H9 (cell line): Measurements from ENCODE around the gene OLA1. TPM values are rescaled to one million over a fixed set of nuclear protein-coding genes. Genes with fewer than 3 reads are reported as not detected.

Experiments used
- DNase-seq: peaks from one replicate; pipeline ENCODE4 v3.0.0-alpha.2; 2017
- H2AFZ ChIP-seq: one replicate; pipeline ENCODE4 v1.6.1; 2013; ENCODE audit warnings: mild to moderate bottlenecking, low read length, control low read depth, moderate library complexity
- H2AK5ac ChIP-seq: 2 replicates; pipeline ENCODE4 v1.6.1; 2013; ENCODE audit warnings: low read length, control low read depth, mixed read lengths; ENCODE audit not compliant: insufficient read length
- H2BK120ac ChIP-seq: one replicate; pipeline ENCODE4 v1.6.1; 2013; ENCODE audit warnings: low read depth, mild to moderate bottlenecking, low read length, control low read depth, inconsistent platforms; ENCODE audit not compliant: poor library complexity, severe bottlenecking
- H2BK12ac ChIP-seq: 2 replicates; pipeline ENCODE4 v1.6.1; 2013; ENCODE audit warnings: low read length, control low read depth, mixed read lengths, low read depth; ENCODE audit not compliant: insufficient read length
- H2BK15ac ChIP-seq: 2 replicates; pipeline ENCODE4 v1.6.1; 2013; ENCODE audit warnings: low read depth, low read length, control low read depth
- H2BK20ac ChIP-seq: one replicate; pipeline ENCODE4 v1.6.1; 2013; ENCODE audit warnings: low read depth, mild to moderate bottlenecking, low read length, control low read depth, inconsistent platforms; ENCODE audit not compliant: poor library complexity, severe bottlenecking
- H2BK5ac ChIP-seq: 2 replicates; pipeline ENCODE4 v1.6.1; 2013; ENCODE audit warnings: low read length, control low read depth, mixed read lengths; ENCODE audit not compliant: insufficient read length
- H3K14ac ChIP-seq: 2 replicates; pipeline ENCODE4 v1.6.1; 2013; ENCODE audit warnings: low read length, control low read depth; ENCODE audit not compliant: insufficient read depth
- H3K18ac ChIP-seq: 2 replicates; pipeline ENCODE4 v1.6.1; 2013; ENCODE audit warnings: low read depth, mild to moderate bottlenecking, mixed read lengths, low read length, control low read depth; ENCODE audit not compliant: insufficient read length
- H3K23ac ChIP-seq: 2 replicates; pipeline ENCODE4 v1.6.1; 2013; ENCODE audit warnings: low read length, control low read depth, mixed read lengths, low read depth; ENCODE audit not compliant: insufficient read length
- H3K23me2 ChIP-seq: 2 replicates; pipeline ENCODE4 v1.6.1; 2013; ENCODE audit warnings: low read depth, mild to moderate bottlenecking, mixed read lengths, low read length, control low read depth; ENCODE audit not compliant: insufficient read length, poor library complexity, severe bottlenecking
- H3K27ac ChIP-seq: 2 replicates; pipeline ENCODE4 v1.5.1; 2013; ENCODE audit warnings: low read length, control low read depth, mixed read lengths, low read depth; ENCODE audit not compliant: insufficient read length
- H3K27me3 ChIP-seq: 2 replicates; pipeline ENCODE4 v1.6.1; 2013; ENCODE audit warnings: low read length, control low read depth, inconsistent platforms; ENCODE audit not compliant: insufficient read depth
- H3K4ac ChIP-seq: 2 replicates; pipeline ENCODE4 v1.6.1; 2013; ENCODE audit warnings: low read depth, mild to moderate bottlenecking, control low read depth, inconsistent platforms, low read length, moderate library complexity
- H3K4me1 ChIP-seq: 2 replicates; pipeline ENCODE4 v1.6.1; 2013; ENCODE audit warnings: low read length, control low read depth, inconsistent platforms; ENCODE audit not compliant: insufficient read depth
- H3K4me2 ChIP-seq: 2 replicates; pipeline ENCODE4 v1.6.1; 2013; ENCODE audit warnings: low read length, control low read depth, mixed read lengths; ENCODE audit not compliant: insufficient read length, insufficient read depth
- H3K56ac ChIP-seq: 2 replicates; pipeline ENCODE4 v1.6.1; 2013; ENCODE audit warnings: low read depth, mild to moderate bottlenecking, mixed read lengths, low read length, control low read depth; ENCODE audit not compliant: insufficient read length
- H3K79me1 ChIP-seq: 2 replicates; pipeline ENCODE4 v1.6.1; 2013; ENCODE audit warnings: low read depth, mild to moderate bottlenecking, moderate library complexity, low read length, control low read depth, inconsistent platforms; ENCODE audit not compliant: insufficient read depth, poor library complexity, severe bottlenecking
- H3K79me2 ChIP-seq: 2 replicates; pipeline ENCODE4 v1.6.1; 2013; ENCODE audit warnings: low read length, control low read depth, inconsistent platforms; ENCODE audit not compliant: insufficient read depth
- H3K9ac ChIP-seq: 2 replicates; pipeline ENCODE4 v1.6.1; 2013; ENCODE audit warnings: low read length, control low read depth, mixed read lengths; ENCODE audit not compliant: insufficient read length; ENCODE audit errors: extremely low read depth
- H3K9me3 ChIP-seq: one replicate; pipeline ENCODE4 v1.6.1; 2013; ENCODE audit warnings: low read depth, low read length, inconsistent platforms; ENCODE audit not compliant: control insufficient read depth
- H3T11ph ChIP-seq: one replicate; pipeline ENCODE4 v1.6.1; 2013; ENCODE audit warnings: mild to moderate bottlenecking, low read length, control low read depth, inconsistent platforms
- H4K20me1 ChIP-seq: one replicate; pipeline ENCODE4 v1.6.1; 2013; ENCODE audit not compliant: control insufficient read depth, insufficient read length, insufficient read depth
- H4K5ac ChIP-seq: 2 replicates; pipeline ENCODE4 v1.6.1; 2013; ENCODE audit warnings: low read depth, mild to moderate bottlenecking, mixed read lengths, low read length, control low read depth; ENCODE audit not compliant: insufficient read length
- H4K8ac ChIP-seq: replicated peaks from 2 replicates; pipeline ENCODE4 v1.6.1; 2013; ENCODE audit warnings: low read length, control low read depth, mixed read lengths, low read depth; ENCODE audit not compliant: insufficient read length
- H4K91ac ChIP-seq: 2 replicates; pipeline ENCODE4 v1.6.1; 2013; ENCODE audit warnings: low read depth, mild to moderate bottlenecking, moderate library complexity, mixed read lengths, low read length, control low read depth; ENCODE audit not compliant: insufficient read length
- H3K27ac Mint-ChIP-seq, 3 experiments: 2 replicates in 2 of 3; 3 replicates in 1 of 3; pipeline ENCODE4 v1.8.0; 2020 to 2021; ENCODE audit warnings: mixed read lengths in 3 of 3, mild to moderate bottlenecking in 1 of 3, moderate library complexity in 1 of 3
- H3K27me3 Mint-ChIP-seq: 2 replicates; pipeline ENCODE4 v1.8.0; 2021; ENCODE audit warnings: low read depth, mild to moderate bottlenecking, moderate library complexity, mixed read lengths
- H3K36me3 Mint-ChIP-seq, 3 experiments: 2 replicates in 2 of 3; 3 replicates in 1 of 3; pipeline ENCODE4 v1.8.0; 2020 to 2021; ENCODE audit warnings: low read depth in 3 of 3, mixed read lengths in 3 of 3; ENCODE audit not compliant: insufficient read depth in 1 of 3
- H3K4me1 Mint-ChIP-seq, 2 experiments: 2 replicates each; pipeline ENCODE4 v1.8.0; 2020; ENCODE audit warnings: mixed read lengths in 2 of 2
- H3K4me3 Mint-ChIP-seq, 2 experiments: 2 replicates in 1 of 2; 3 replicates in 1 of 2; pipeline ENCODE4 v1.8.0; 2020 to 2021; ENCODE audit warnings: mild to moderate bottlenecking in 2 of 2, mixed read lengths in 2 of 2, moderate library complexity in 1 of 2
- H3K9me3 Mint-ChIP-seq, 2 experiments: 2 replicates in 1 of 2; 3 replicates in 1 of 2; pipeline ENCODE4 v1.8.0; 2020; ENCODE audit warnings: mild to moderate bottlenecking in 2 of 2, mixed read lengths in 2 of 2, moderate library complexity in 1 of 2
- CTCF ChIP-seq: fragments of 200-600 bp; sonication (generic); conservative IDR thresholded peaks from 3 replicates; pipeline ENCODE4 v1.8.0; 2021; ENCODE audit warnings: antibody characterized with exemption, mild to moderate bottlenecking
- WGBS: extraction: QIAGEN DNeasy Blood & Tissue Kit; methylation state at CpG from one replicate; pipeline ENCODE4 v1.1.7; 2013; ENCODE audit warnings: missing lambda C conversion rate, low lambda C conversion rate, mixed read lengths; ENCODE audit not compliant: insufficient read length; ENCODE audit errors: extremely low coverage; 5-methylcytosine and 5-hydroxymethylcytosine counted together
- total RNA-seq: library from RNA; stranded (reverse); gene quantifications from 2 replicates; pipeline ENCODE4 v1.2.1, GENCODE V29; 2021

The OLA1 gene
- total RNA-seq, 1 experiment from 2014 or later: 133 TPM

GRCh38 chr2:174063492-174064092, 184.7 kb downstream of the OLA1 start:
- Histone ChIP-seq H3K27me3 (no peaks in the 10 kb centered on the region), H2AK5ac (no peak overlapping the region), H4K8ac (no peak overlapping the region), H3K9ac (no peak overlapping the region), H2AFZ (no peak overlapping the region), H3K27ac (no peak overlapping the region), H3K23ac (no peak overlapping the region), H3K4ac (no peak overlapping the region), H3K4me1 (no peaks in the 10 kb centered on the region), H3K56ac (no peak overlapping the region), H3T11ph (no peak overlapping the region), H4K91ac (no peak overlapping the region), H3K9me3 (peaks cover 6% of the 10 kb centered on the region), H2BK5ac (no peak overlapping the region), H3K18ac (no peak overlapping the region), H2BK120ac (no peak overlapping the region), H3K79me2 (no peaks in the 10 kb centered on the region), H4K20me1 (no peaks in the 10 kb centered on the region), H4K5ac (no peak overlapping the region), H2BK15ac (no peak overlapping the region), H3K23me2 (no peaks in the 10 kb centered on the region), H3K4me2 (no peak overlapping the region), H3K14ac (no peak overlapping the region), H2BK20ac (no peak overlapping the region), H2BK12ac (no peak overlapping the region), H3K79me1 (no peaks in the 10 kb centered on the region)
- no peak for TF ChIP-seq CTCF
- H3K9me3 Mint-ChIP-seq: peaks cover 12 to 14% of the 10 kb centered on the region in 2 experiments
- H3K27ac Mint-ChIP-seq: peak overlapping the region in 1 of 3 experiments; percentile 76; a peak in 1 of 7 replicates
- no peak overlapping the region for H3K4me3 Mint-ChIP-seq
- peaks cover 5 to 13% (median 12%) of the 10 kb centered on the region in 3 experiments; a peak in 6 of 7 replicates for H3K36me3 Mint-ChIP-seq
- DNase-seq: no peak
- WGBS: no CpG with 5 or more reads among the region's 12 CpGs
- peaks cover 22 to 30% of the 10 kb centered on the region in 2 experiments for H3K4me1 Mint-ChIP-seq
- H3K27me3 Mint-ChIP-seq: peaks cover 5% of the 10 kb centered on the region
